ENCODE data around the gene TFAM.

DNA sequence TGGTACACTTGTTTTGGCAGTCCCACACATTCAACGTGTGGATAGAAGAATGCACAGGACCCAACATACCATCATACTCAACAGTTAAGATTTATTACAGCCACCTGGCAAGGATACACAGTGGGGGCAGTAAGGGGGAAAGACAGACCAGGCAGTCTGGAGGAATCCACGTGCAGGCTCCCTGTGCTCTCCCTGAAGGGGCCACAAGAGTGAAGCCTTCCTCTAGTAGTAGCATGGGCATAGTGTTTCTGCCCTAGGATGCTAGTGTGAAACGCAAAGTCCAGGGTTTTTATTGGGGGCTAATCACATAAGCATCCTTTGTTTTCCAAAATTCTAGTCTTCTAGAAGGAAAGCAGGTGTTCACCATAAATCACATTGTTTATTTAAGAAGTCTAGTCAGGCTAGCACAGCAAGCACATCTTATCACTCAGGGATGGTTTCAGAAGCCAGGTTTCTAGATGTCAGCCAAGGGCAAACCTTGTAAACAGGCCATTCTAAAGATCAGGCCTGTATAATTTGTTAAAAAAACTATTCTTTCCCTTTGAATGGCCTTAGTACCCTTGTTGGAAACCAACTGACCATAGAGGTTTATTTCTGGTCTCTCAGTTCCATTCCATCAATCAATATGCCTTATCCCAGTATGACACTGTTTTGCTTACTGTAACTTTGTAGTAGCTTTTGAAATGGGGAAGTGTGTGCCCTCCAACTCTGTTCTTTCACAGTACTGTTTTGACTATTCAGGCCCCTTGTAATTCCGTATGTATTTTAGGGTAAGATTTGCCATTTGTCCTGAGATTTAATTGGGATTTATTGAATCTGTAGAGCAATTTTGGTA lies 12.4 kb upstream of the TFAM start:
- TF ChIP-seq CTCF (IDR thresholded peaks at IDR 0.05; ENCODE audit: insufficient read depth, low read length, poor library complexity, severe bottlenecking) = no peak
- no peak for TF ChIP-seq EZH2phosphoT487 (conservative IDR thresholded peaks at IDR 0.05; ENCODE audit: low read length)
